ENCODE measurements around the gene PRKCB. TPM values are rescaled to one million over a fixed set of nuclear protein-coding genes. Genes with fewer than 3 reads are reported as not detected.

PRKCB gene
- total RNA-seq, 2 donors from 2014 or later: 2.9 to 28.6 TPM

DNA sequence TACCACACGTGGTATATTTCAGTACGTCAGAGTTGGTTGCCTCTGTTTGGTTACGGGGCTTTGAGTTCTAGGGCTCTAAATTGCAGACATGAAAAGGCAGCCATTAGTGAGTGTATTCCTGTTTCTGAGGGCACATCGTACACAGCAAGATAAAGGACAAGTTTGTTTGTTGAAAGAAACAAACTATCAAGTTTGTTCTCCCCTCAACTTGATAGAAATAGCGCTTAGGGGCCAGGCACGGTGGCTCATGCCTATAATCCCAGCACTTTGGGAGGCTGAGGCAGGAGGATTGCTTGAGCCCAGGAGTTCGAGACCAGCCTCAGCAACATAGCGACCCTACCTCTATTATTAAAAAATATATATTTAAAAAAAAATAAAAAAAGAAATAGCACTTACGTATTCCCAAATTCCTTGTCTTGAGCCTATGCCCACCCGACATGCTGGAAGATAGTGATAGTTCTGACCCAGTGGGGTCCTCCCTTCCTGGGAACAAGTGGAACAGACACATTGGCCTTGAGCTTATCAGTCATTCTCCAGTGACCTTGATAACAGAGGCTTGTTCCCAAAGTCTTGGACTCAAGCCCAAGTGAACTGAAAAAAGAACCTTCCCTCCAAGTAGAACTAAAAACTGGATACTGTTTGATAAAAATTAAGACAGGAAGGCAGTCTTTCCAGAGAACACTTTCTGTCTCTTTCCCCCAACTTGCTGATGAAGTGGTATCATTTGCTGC, 280.4 kb downstream of the PRKCB start:
- Histone ChIP-seq H3K36me3 (no peaks in the 10 kb centered on the region), H3K27me3 (replicated peaks; ENCODE audit: insufficient read depth) (no peaks in the 10 kb centered on the region), H3K4me1 (replicated peaks) (no peaks in the 10 kb centered on the region), H3K4me3 (no peak overlapping the region), H3K9me3 (no peaks in the 10 kb centered on the region), H3K27ac (no peak overlapping the region)
- no peak for TF ChIP-seq POLR2AphosphoS5 (IDR thresholded peaks at IDR 0.05)
- TF ChIP-seq, protein P1, sequence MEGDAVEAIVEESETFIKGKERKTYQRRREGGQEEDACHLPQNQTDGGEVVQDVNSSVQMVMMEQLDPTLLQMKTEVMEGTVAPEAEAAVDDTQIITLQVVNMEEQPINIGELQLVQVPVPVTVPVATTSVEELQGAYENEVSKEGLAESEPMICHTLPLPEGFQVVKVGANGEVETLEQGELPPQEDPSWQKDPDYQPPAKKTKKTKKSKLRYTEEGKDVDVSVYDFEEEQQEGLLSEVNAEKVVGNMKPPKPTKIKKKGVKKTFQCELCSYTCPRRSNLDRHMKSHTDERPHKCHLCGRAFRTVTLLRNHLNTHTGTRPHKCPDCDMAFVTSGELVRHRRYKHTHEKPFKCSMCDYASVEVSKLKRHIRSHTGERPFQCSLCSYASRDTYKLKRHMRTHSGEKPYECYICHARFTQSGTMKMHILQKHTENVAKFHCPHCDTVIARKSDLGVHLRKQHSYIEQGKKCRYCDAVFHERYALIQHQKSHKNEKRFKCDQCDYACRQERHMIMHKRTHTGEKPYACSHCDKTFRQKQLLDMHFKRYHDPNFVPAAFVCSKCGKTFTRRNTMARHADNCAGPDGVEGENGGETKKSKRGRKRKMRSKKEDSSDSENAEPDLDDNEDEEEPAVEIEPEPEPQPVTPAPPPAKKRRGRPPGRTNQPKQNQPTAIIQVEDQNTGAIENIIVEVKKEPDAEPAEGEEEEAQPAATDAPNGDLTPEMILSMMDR (IDR thresholded peaks at IDR 0.05): no peak
- no peak for TF ChIP-seq POLR2A (IDR thresholded peaks at IDR 0.05)
- WGBS: 89% methylated on average over 10 of the region's 10 CpGs
- no peak for DNase-seq (ENCODE audit: low spot score)
- intact Hi-C loops (cut with DNase I): no loop called here

DNA sequence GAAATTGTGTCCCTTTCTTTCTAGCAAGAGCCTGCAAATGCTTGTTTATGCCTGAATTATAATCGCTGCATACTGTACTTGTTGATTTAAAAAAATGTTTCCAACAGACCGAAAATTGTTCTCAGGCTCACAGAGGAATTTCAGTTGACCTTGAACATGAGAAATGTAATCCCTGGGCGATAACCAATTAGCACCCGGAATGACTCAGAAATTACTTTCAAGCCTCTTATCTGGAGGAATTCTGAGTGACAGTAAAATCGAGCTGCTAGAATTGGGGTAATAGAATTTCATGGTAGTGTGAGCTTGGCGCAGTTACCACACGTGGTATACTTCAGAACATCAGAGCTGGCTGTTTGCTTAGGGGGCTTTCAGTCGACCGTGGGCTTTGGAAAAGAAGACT, 281.2 kb downstream of the PRKCB start:
- intact Hi-C loops (cut with DNase I): no loop called here
- Histone ChIP-seq H3K27me3 (replicated peaks; ENCODE audit: insufficient read depth) (no peaks in the 10 kb centered on the region), H3K36me3 (no peaks in the 10 kb centered on the region), H3K9me3 (no peaks in the 10 kb centered on the region), H3K4me1 (replicated peaks) (no peaks in the 10 kb centered on the region), H3K4me3 (no peak overlapping the region), H3K27ac (no peak overlapping the region)
- no peak for TF ChIP-seq POLR2AphosphoS5 (IDR thresholded peaks at IDR 0.05)
- DNase-seq (ENCODE audit: low spot score): no peak
- WGBS: 58% methylated on average over 9 of the region's 9 CpGs

DNA sequence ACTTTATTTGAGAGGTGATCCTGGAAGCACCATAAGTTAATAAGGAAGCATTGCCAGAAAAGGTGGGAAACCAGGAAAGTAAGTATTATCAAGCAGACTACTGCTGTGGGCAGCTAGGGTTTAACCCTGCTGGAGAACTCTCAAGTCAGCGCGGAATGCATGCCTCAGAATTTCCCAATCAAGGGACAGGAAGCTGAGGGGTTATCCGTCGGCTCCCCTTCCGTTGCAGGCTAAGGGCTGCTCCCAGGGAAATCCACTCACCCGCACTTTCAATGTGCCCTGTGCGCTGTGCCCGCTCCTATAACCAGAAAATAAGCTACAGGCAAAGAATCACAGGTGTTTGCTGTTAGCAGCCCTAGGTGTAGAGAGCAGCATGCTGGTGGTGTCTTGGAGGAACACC, 281.9 kb downstream of the PRKCB start:
- TF ChIP-seq, protein P1 (IDR thresholded peaks at IDR 0.05): no peak
- TF ChIP-seq POLR2A (IDR thresholded peaks at IDR 0.05) (no peak), POLR2AphosphoS5 (IDR thresholded peaks at IDR 0.05) (no peak)
- Histone ChIP-seq H3K36me3 (no peaks in the 10 kb centered on the region), H3K27me3 (replicated peaks; ENCODE audit: insufficient read depth) (no peaks in the 10 kb centered on the region), H3K9me3 (no peaks in the 10 kb centered on the region), H3K4me3 (no peak overlapping the region), H3K27ac (no peak overlapping the region), H3K4me1 (replicated peaks) (no peaks in the 10 kb centered on the region)
- intact Hi-C loops (cut with DNase I): no loop called here
- WGBS: 81% methylated on average over 8 of the region's 8 CpGs
- DNase-seq (ENCODE audit: low spot score): no peak

DNA sequence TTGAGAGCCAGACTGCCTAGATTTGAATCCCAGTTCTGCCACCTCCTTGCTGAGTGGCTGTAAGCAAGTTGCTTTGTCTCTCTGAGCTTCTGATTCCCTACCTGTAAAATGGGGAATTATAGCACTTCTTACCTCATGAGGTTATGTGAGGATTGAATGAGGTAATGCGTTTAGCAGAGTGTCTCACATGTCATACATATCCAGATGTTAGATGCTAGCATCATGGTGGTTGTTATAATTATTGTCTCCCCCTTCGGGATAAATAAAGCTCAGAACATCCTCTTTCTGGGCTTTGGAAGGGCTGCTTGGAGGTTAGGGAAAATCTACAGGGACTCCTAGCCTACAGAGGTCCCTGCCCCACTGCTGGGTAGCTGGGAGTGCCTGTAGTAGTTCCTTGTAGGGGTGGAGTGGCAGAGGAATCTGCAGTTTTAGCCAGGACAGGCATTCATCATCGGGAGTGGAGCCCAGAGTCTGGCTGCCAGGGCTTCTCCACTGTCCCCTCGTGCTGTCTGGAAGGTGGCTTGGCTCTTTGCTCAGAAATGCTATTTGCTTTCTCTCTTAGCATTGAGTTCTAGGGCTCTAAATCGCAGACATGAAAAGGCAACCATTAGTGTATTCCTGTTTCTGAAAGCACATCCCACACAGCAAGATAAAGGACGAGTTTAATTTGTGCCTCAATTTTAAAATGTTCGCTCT, 282.5 kb downstream of the PRKCB start:
- intact Hi-C loops (cut with DNase I): no loop called here
- TF ChIP-seq POLR2AphosphoS5 (IDR thresholded peaks at IDR 0.05) (no peak), POLR2A (IDR thresholded peaks at IDR 0.05) (no peak)
- TF ChIP-seq, protein P1 (IDR thresholded peaks at IDR 0.05): no peak
- Histone ChIP-seq H3K27me3 (replicated peaks; ENCODE audit: insufficient read depth) (no peaks in the 10 kb centered on the region), H3K4me1 (replicated peaks) (no peaks in the 10 kb centered on the region), H3K27ac (no peak overlapping the region), H3K36me3 (no peaks in the 10 kb centered on the region), H3K4me3 (no peak overlapping the region), H3K9me3 (no peaks in the 10 kb centered on the region)
- DNase-seq (ENCODE audit: low spot score): no peak
- 53% methylated on average over 7 of the region's 7 CpGs for WGBS

DNA sequence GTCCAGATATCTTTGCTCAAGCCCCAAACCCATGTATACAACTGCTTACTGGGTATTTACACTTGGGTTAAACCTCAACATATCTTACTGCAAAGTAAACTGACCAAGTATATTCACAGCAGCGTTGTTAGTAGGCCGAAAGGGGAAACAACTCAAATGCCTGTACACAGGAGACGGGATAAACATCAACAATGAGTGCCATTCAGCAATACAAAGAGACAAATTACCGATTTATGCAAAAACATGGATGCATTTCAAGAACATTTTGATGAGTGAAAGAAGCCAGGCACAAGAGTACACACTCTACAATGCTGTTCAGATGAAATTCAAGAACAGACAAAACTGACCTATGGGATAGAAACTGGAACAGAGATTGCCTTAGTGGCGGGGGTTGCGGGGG, 284.0 kb downstream of the PRKCB start:
- Histone ChIP-seq H3K4me1 (replicated peaks) (no peaks in the 10 kb centered on the region), H3K9me3 (no peaks in the 10 kb centered on the region), H3K27ac (no peak overlapping the region), H3K4me3 (no peak overlapping the region), H3K36me3 (no peaks in the 10 kb centered on the region), H3K27me3 (replicated peaks; ENCODE audit: insufficient read depth) (no peaks in the 10 kb centered on the region)
- no peak for TF ChIP-seq POLR2A (IDR thresholded peaks at IDR 0.05)
- TF ChIP-seq POLR2AphosphoS5 (IDR thresholded peaks at IDR 0.05): no peak
- TF ChIP-seq, protein P1 (IDR thresholded peaks at IDR 0.05): no peak
- WGBS: 87% methylated on average over 6 of the region's 6 CpGs
- no peak for DNase-seq (ENCODE audit: low spot score)
- intact Hi-C loops (cut with DNase I): no loop called here
